GM13977 (cell line): ENCODE results near the gene TMEM258.

Experiments
- DNase-seq: peaks from one replicate; pipeline ENCODE4 v3.0.0; 2012; ENCODE audit warnings: low spot score
- in situ Hi-C: fragments of 300-500 bp; cut with MboI; formaldehyde crosslinking; loops from one replicate; pipeline ENCODE4 v1.12.0; 2022; ENCODE audit warnings: low sequenced_read_pairs, low pct_unique_long_range_greater_than_20kb, mixed read lengths, inconsistent platforms; ENCODE audit not compliant: unreplicated experiment
- TF ChIP-seq, protein P1 (sequence below): IDR thresholded peaks from 2 replicates; pipeline ENCODE4 v1.5.1; 2012; ENCODE audit warnings: mild to moderate bottlenecking, control low read depth; ENCODE audit not compliant: insufficient read depth; ENCODE audit errors: extremely low read depth, missing control alignments

TMEM258 gene

DNA sequence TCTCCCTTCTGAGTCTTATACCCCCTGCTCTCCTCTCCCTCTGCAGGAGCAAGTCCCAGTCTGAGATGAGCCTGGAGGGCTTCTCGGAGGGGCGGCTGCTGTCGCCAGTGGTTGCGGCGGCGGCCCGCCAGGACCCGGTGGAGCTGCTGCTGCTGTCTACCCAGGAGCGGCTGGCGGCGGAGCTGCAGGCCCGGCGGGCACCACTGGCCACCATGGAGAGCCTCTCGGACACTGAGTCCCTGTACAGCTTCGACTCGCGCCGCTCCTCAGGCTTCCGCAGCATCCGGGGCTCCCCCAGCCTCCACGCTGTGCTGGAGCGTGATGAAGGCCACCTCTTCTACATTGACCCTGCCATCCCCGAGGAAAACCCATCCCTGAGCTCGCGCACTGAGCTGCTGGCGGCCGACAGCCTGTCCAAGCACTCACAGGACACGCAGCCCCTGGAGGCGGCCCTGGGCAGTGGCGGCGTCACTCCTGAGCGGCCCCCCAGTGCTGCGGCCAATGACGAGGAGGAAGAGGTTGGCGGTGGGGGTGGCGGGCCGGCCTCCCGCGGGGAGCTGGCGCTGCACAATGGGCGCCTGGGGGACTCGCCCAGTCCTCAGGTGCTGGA is 48.8 kb downstream of the TMEM258 start:
- DNase-seq = no peak
- TF ChIP-seq, protein P1, sequence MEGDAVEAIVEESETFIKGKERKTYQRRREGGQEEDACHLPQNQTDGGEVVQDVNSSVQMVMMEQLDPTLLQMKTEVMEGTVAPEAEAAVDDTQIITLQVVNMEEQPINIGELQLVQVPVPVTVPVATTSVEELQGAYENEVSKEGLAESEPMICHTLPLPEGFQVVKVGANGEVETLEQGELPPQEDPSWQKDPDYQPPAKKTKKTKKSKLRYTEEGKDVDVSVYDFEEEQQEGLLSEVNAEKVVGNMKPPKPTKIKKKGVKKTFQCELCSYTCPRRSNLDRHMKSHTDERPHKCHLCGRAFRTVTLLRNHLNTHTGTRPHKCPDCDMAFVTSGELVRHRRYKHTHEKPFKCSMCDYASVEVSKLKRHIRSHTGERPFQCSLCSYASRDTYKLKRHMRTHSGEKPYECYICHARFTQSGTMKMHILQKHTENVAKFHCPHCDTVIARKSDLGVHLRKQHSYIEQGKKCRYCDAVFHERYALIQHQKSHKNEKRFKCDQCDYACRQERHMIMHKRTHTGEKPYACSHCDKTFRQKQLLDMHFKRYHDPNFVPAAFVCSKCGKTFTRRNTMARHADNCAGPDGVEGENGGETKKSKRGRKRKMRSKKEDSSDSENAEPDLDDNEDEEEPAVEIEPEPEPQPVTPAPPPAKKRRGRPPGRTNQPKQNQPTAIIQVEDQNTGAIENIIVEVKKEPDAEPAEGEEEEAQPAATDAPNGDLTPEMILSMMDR = no peak
- in situ Hi-C loops = no loop called here

DNA sequence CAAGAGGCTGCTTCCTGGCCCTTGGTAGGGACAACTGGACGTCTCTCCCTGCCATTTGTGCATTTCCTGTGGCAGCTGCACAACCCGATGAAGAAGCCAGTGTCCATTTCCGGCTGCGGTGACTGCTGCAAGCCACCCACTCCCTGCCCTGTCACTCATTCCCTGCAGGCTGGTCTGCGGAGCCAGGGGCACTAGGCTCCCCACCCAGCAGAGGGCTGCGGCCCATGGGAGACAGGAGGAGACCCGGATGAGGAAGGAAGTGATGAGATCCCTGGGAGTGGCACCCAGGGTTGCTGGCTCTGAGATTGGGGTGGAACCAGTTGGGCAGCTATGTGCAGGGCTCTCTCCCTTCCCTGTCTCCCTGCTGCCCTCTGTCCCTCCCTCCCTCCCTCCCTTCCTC is 50.0 kb downstream of the TMEM258 start:
- TF ChIP-seq, protein P1 = no peak
- DNase-seq = no peak
- in situ Hi-C loops = no loop called here

DNA sequence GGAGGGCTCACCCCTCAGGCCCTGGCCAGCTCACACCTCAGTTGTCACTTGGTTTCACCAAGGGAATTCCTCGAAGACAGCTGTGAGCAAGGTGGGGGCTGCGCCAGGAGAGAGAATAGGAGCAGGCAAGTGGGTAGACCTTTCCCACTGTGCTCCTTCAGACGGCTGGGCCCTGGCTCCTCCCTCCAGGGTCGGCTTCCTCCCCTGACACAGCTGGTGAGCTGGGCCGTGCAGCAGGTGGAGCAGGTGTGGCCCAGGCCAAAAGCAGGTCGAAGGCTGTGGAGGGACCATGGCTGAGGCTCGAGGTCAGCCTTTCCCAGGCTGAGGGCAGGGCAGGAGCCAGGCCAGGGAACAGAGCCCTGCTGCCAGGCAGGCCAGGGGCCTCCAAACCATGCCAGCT is 52.4 kb downstream of the TMEM258 start:
- in situ Hi-C loops = no loop called here
- TF ChIP-seq, protein P1 = no peak
- no peak for DNase-seq

DNA sequence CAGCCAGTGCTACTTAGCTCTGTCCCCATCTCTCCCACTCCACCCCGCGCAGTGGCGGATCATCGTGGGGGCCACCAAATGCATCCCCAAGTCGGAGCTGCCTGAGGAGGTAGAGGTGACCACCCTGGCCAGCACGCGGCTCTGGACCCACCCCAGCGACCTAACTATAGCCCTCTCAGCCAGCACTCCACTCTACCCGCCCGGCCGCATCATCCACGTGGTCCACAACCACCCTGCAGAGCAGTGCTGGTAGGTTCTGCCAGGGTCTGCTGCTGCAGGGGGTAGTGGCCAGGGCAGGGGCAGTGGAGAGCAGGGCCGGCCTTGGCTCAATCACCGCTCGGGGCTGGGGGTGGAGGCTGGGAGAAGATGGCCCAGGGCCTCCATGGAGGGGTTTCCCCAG is 53.0 kb downstream of the TMEM258 start:
- in situ Hi-C loops = no loop called here
- TF ChIP-seq, protein P1 = no peak
- DNase-seq = no peak
